GM23338 (cell line): ENCODE results near the gene SLC35E2B.
"Not testable (repeated sequence)": the region's sequence is repeated elsewhere in the genome, so short reads cannot be mapped to it uniquely, and the experiment has no call there.

Source experiments
- CREB1 ChIP-seq: fragments of 250-450 bp; sonication (Bioruptor Pico); IDR thresholded peaks from 2 replicates; pipeline ENCODE4 v1.5.0; 2020; ENCODE audit warnings: low read depth, mild to moderate bottlenecking, moderate library complexity
- CTCF ChIP-seq, 2 experiments: fragments of 200-600 bp in 1 of 2; sonication (generic) in 1 of 2; conservative IDR thresholded peaks; 2 replicates each; pipeline versions ENCODE4 v1.5.1 to v1.6.1; 2016 to 2017; ENCODE audit warnings: antibody characterized with exemption in 2 of 2, low read depth in 2 of 2, mild to moderate bottlenecking in 2 of 2, moderate library complexity in 1 of 2
- EZH2 ChIP-seq: fragments of 200-600 bp; sonication (generic); IDR thresholded peaks from one replicate; pipeline ENCODE4 v1.8.0; 2017; ENCODE audit warnings: antibody characterized with exemption, mild to moderate bottlenecking, low read depth; ENCODE audit not compliant: unreplicated experiment
- EZH2phosphoT487 ChIP-seq: fragments of 200-600 bp; sonication (generic); IDR thresholded peaks from one replicate; pipeline ENCODE4 v1.8.1; 2018; ENCODE audit warnings: antibody characterized with exemption; ENCODE audit not compliant: unreplicated experiment
- JUNB ChIP-seq: IDR thresholded peaks from one replicate; pipeline ENCODE4 v1.6.1; 2016; ENCODE audit warnings: antibody characterized with exemption; ENCODE audit not compliant: unreplicated experiment
- NANOG ChIP-seq: IDR thresholded peaks from 2 replicates; pipeline ENCODE4 v1.6.1; 2016; ENCODE audit warnings: antibody characterized with exemption, borderline replicate concordance
- POLR2AphosphoS5 ChIP-seq: IDR thresholded peaks from 2 replicates; pipeline ENCODE4 v1.6.1; 2016; ENCODE audit warnings: antibody characterized with exemption, low read depth
- REST ChIP-seq: IDR thresholded peaks from one replicate; pipeline ENCODE4 v1.6.1; 2018; ENCODE audit warnings: antibody characterized with exemption; ENCODE audit not compliant: unreplicated experiment
- STAT1 ChIP-seq: IDR thresholded peaks from one replicate; pipeline ENCODE4 v1.6.1; 2016; ENCODE audit warnings: antibody characterized with exemption; ENCODE audit not compliant: unreplicated experiment
- ZNF114 ChIP-seq: fragments of 250-450 bp; sonication (Bioruptor Pico); IDR thresholded peaks from 2 replicates; pipeline ENCODE4 v1.5.0; 2020; ENCODE audit warnings: mild to moderate bottlenecking, moderate library complexity

GRCh38 chr1:1658583-1659549 lies 33.7 kb downstream of the SLC35E2B start, which contains the start of gene CDK11B:
- peak; percentile 45 for TF ChIP-seq POLR2AphosphoS5
- peak in 1 of 2 experiments; percentile 34; a peak in 2 of 4 replicates for TF ChIP-seq CTCF (conservative IDR thresholded peaks at IDR 0.05; ENCODE audit: low read depth in 2 of 2)
- TF ChIP-seq EZH2phosphoT487; EZH2; REST; JUNB; STAT1; ZNF114 (CRISPR knock-in tag); NANOG: not testable (repeated sequence)
- peak; percentile 98 for TF ChIP-seq CREB1 (CRISPR knock-in tag)
